HG03520 (cell line): ENCODE measurements around the gene TPRN.

Experiments used
- ATAC-seq: cut with Tn5 transposase; IDR thresholded peaks from one replicate; pipeline ENCODE4 v1.9.1; 2021; ENCODE audit warnings: mild to moderate bottlenecking, moderate library complexity; ENCODE audit not compliant: unreplicated experiment

Gene TPRN

DNA sequence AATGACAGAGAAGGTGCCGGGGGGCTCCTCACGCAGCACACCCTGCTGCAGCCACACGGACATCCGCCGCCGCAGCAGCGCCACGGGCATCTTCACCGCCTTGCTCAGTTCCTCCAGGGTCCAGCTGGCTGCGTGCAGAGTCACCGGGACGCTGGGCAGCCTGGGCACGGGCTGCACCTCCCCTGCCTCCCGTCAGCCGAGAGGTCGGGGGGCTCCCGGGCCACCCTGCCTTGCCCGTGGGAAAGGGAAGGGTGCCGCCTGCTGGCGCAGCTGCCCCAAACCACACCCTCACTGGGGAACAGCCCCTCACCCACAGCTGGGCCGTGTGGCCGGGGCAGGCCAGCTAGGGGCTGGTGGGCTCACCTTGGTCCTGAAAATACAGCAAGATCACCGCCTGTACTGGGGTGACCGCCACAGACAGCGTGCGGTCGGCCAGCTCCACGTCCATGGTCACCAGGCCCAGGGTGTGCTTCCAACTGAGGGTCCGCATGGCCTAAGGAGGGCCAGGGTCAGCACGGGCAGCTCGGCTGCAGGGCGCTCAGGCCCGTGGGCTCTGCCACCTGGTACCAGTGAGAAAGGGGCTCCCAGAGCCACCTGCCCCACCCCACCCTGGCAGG, 25.1 kb downstream of the TPRN start:
- ATAC-seq: no peak

- no peak for ATAC-seq
Measured at GRCh38 chr9:137174722-137175293, 25.7 kb downstream of the TPRN start.

- ATAC-seq: no peak
Measured at GRCh38 chr9:137173796-137174664, 26.5 kb downstream of the TPRN start.

DNA sequence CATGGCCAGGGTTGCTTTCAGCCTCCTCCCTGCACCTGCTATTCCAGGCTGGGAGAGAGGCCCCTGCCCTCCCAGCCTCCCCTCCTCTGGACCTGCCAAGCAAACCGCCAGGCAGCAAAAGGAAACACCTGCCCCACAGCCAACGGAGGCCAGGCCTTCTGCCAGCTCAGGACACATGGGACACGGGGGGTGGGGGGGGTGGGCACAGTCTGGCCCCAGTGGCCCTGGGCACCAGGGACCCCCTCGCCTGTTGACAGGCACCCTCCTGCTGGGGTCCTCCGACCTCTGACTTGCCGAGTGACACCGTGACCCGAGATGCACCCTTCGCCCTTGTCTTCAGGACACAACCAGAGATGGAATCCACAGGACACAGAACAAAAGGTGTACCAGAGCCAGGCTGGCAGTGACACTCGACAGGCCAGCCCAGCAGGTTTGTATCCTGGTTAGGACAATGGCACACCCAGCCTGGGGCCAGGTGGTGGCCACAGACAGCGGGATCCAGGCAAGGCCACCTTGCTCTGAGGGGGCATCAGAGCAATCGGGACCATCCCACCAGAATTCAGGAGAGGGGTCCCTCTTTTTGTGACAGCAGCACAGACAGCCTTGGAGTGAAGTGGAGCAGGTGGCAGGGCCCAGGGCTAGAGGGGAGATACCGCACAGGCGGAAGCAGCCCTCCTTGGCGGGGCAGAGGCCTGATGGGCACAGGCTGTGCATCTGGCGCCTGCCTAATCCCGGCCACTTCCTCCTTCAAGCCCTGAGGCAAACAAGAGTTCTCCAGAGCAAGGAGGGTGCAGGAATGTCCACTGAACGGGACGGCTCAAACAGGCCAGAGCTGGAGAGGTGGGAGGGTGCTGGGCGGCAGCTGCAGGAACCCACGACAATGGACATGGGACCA, 27.4 kb downstream of the TPRN start:
- ATAC-seq: no peak

GRCh38 chr9:137171149-137171900, 29.2 kb downstream of the TPRN start:
- ATAC-seq: no peak

DNA sequence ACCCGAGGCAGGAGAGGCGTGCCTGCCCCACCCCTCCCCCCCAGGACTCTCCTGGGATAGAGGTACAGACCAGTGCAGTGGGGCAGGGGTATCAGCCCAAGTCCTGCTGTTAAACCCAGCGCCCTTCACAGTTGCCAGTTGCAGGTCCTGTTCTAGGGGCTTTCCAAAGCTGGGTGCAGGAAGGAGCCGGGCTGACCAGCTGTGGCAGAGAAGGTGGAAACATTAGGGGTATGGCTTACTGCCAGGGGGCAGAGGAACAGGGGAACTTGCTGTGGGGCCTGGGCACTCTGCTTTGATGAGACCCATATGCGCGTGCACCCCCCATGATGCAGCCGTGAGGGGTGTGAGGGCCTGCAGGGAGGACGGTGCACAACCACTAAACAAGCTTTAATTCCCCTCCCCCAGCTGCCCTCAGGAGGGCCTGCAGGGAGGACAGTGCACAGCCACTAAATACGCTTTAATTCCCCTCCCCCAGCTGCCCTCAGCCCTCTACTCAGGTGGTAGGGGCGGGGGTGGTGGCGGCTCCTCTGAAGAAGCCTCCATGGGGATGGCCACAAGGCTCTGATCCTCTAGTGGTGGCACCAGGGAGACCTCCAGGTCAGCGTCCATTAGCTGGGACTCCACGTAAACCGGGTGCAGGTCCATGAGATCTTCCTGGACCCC, 29.9 kb downstream of the TPRN start:
- ATAC-seq: no peak

DNA sequence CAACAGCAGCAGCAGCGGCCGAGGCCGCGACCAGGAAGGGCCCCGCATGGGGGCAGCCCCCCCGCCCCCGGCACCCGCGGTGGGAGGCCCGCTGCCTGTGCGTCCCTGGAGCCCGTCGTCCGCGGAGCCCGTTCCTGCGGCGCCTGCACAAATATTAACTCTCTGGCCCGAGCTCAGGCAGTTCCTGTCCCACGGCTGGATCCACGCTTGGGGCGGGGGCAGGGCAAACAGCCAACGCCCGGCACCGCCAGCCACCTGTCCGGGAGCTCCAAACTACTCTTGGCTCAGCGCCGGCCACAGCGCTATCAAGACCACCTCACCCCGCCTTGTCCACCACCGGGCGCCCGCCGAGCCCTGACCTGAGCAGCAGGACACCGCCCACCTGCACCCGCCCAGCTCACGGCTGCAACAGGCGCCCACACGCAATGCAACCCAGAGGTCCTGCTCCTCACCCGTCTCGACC, 30.6 kb downstream of the TPRN start, which contains the start of gene LRRC26:
LRRC26 (minus strand) TSS at position 156 of the 463 bp plus-strand sequence; CDS start at position 48, 108 bp downstream.
- no peak for ATAC-seq

DNA sequence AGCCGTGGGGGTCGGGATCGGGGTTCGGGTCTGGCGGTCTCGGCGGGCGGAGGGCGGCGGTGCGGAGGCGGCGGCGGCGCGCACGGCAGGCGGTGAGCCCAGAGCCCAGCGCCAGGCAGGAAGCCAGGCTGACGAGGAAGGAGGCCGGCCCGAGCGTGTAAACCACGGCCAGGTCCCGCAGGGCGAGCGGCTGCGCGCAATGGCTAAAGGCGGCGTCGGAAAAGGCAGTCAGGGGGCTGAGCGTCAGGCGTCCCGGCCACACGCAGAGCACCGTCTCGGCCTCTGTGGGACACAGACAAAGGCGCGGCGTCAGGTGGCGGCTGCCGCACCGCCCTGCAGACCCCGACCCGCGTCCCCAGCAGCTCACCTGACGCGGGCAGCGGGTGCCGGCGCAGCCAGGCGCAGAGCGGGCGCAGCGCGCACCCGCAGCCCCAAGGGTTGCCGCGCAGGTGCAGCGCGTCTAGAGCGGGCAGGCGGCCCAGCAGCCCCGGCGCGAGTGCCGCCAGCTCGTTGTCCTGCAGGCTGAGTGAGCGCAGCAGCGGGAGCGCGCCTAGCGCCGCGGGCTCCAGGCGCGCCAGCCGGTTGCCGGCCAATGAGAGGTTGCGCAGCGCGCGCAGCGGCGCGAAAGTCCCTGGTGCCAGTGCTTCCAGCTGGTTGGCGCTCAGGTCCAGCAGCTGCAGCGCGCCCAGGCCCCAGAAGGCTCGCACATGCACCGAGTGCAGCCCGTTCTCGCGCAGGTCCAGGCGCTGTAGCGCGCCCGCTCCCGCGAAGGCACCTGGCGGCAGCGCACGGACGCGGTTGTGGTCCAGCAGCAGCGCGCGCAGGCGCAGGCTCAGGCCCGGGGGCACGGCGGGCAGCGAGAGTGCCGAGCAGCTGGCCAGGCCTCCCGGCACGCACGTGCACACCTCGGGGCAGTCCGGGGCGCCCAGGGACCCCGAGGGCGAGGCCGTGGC, 31.4 kb downstream of the TPRN start:
- ATAC-seq: no peak

- ATAC-seq: no peak
Measured at GRCh38 chr9:137168573-137168903, 32.0 kb downstream of the TPRN start.

- no peak for ATAC-seq
Measured at GRCh38 chr9:137167747-137168572, 32.6 kb downstream of the TPRN start.

DNA sequence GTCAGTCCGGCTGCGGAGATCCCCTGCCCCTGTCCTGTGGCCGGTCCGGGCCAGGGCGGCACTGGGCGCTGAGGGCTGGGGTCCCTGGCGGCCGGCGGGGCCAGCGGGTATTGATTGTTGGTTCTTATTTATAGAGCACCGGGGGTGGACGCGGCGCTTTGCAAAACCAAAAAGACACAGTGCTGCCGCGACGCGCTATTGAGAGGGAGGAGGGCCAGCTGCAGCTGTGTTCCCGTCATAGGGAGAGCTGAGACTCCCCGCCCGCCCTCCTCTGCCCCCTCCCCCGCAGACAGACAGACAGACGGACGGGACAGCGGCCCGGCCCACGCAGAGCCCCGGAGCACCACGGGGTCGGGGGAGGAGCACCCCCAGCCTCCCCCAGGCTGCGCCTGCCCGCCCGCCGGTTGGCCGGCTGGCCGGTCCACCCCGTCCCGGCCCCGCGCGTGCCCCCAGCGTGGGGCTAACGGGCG, 33.2 kb downstream of the TPRN start:
- no peak for ATAC-seq

DNA sequence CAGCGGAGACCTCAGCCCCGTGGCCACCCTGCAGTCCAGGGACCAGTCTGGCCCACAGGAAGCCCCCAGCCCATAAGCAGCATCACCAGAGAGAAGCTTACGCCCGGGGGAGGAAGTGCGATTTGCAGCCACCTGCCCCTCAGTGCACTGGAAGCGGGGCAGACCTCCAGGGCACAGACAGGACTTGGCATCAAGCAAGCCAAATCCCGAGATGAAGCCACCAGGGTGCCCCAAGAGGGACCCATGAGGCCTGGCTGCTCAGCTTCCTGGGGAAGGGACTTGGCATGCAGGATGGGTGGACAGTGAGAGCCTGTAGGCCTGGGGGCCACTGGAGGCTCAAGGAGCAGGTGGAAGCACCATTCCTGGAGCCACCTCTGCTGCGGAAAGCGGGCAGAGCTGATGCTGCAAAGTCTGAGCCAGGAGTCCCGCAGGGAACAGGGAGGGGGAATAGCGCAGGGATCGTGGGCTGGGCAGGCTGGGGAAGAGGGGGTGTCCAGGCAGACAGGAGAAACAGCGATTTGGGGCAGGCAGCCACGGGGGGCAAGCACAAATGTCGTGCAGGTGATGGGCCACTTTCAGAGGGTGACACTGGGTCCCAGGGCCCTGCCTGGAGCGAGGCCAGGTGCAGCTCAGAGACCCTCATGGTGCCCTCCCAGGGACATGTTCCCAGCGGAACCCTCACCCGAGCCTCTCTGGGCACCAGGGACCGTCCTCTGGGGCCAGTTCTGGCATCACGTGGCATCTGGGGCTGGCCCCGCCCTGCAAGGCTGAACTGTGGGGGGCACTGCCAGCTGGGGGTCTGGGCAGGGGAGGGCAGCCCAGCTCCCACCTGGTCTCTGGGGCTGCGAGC, 33.9 kb downstream of the TPRN start:
- no peak for ATAC-seq

- no peak for ATAC-seq
Measured at GRCh38 chr9:137165250-137165836, 35.2 kb downstream of the TPRN start.

- no peak for ATAC-seq
Measured at GRCh38 chr9:137164370-137165249, 35.9 kb downstream of the TPRN start.

- ATAC-seq: no peak
Measured at GRCh38 chr9:137163805-137164204, 36.7 kb downstream of the TPRN start.
